ENCODE results near the gene WFDC11.
"Not testable (repeated sequence)": the region's sequence is repeated elsewhere in the genome, so short reads cannot be mapped to it uniquely, and the experiment has no call there.

WFDC11 gene

GRCh38 chr20:45670139-45670538 is at the start of gene WFDC11:
WFDC11 (minus strand) TSS chr20:45670239; CDS start chr20:45650600, 19,639 bp downstream.
- H3K36me3 ChIP-seq (ENCODE audit: insufficient read depth, low read length), result no peaks in the 10 kb centered on the region
- H3K9me3 ChIP-seq (ENCODE audit: low read length), result no peaks in the 10 kb centered on the region
- no peak within 1 kb of the TSS for H3K4me3 ChIP-seq (ENCODE audit: low read length)
- no peaks in the 10 kb centered on the region for H3K4me1 ChIP-seq (ENCODE audit: insufficient read depth, low read length)
- peaks cover 5% of the 10 kb centered on the region for H3K27me3 ChIP-seq (ENCODE audit: insufficient read depth, low read length)
- no peak within 1 kb of the TSS for H2AFZ ChIP-seq (ENCODE audit: low read depth, low read length)

GRCh38 chr20:45716141-45716688 is 46.2 kb upstream of the WFDC11 start:
- not testable (repeated sequence) for H3K9me3 ChIP-seq (ENCODE audit: low read length); H3K27me3 ChIP-seq (ENCODE audit: insufficient read depth, low read length); H3K36me3 ChIP-seq (ENCODE audit: insufficient read depth, low read length); H2AFZ ChIP-seq (ENCODE audit: low read depth, low read length); H3K4me3 ChIP-seq (ENCODE audit: low read length); H3K4me1 ChIP-seq (ENCODE audit: insufficient read depth, low read length)

GRCh38 chr20:45704969-45705637 is 35.1 kb upstream of the WFDC11 start, which contains the start of gene WFDC10B:
WFDC10B (minus strand) TSS chr20:45705019; CDS start chr20:45685992, 19,027 bp downstream.
- no peaks in the 10 kb centered on the region for H3K9me3 ChIP-seq (ENCODE audit: low read length)
- H3K36me3 ChIP-seq (ENCODE audit: insufficient read depth, low read length), result no peaks in the 10 kb centered on the region
- peaks cover 6% of the 10 kb centered on the region for H3K27me3 ChIP-seq (ENCODE audit: insufficient read depth, low read length)
- H2AFZ ChIP-seq (ENCODE audit: low read depth, low read length), result no peak within 1 kb of the TSS
- H3K4me3 ChIP-seq (ENCODE audit: low read length), result no peak within 1 kb of the TSS
- no peaks in the 10 kb centered on the region for H3K4me1 ChIP-seq (ENCODE audit: insufficient read depth, low read length)

- Histone ChIP-seq H3K27me3 (ENCODE audit: insufficient read depth, low read length) (peaks cover 6% of the 10 kb centered on the region), H2AFZ (ENCODE audit: low read depth, low read length) (no peak within 1 kb of the TSS), H3K4me1 (ENCODE audit: insufficient read depth, low read length) (no peaks in the 10 kb centered on the region), H3K4me3 (ENCODE audit: low read length) (no peak within 1 kb of the TSS), H3K9me3 (ENCODE audit: low read length) (no peaks in the 10 kb centered on the region), H3K36me3 (ENCODE audit: insufficient read depth, low read length) (no peaks in the 10 kb centered on the region)
Measured at GRCh38 chr20:45701873-45702272, 31.8 kb upstream of the WFDC11 start, which contains the start of gene WFDC13. WFDC13 (plus strand) TSS chr20:45702038; CDS start chr20:45702124, 86 bp downstream.

- no peaks in the 10 kb centered on the region for H3K36me3 ChIP-seq (ENCODE audit: insufficient read depth, low read length)
- peaks cover 6% of the 10 kb centered on the region for H3K27me3 ChIP-seq (ENCODE audit: insufficient read depth, low read length)
- H2AFZ ChIP-seq (ENCODE audit: low read depth, low read length), result no peak overlapping the region
- H3K4me1 ChIP-seq (ENCODE audit: insufficient read depth, low read length), result no peaks in the 10 kb centered on the region
- no peaks in the 10 kb centered on the region for H3K9me3 ChIP-seq (ENCODE audit: low read length)
- H3K4me3 ChIP-seq (ENCODE audit: low read length), result no peak overlapping the region
Measured at GRCh38 chr20:45701104-45701503, 31.1 kb upstream of the WFDC11 start.

- no peaks in the 10 kb centered on the region for H3K27me3 ChIP-seq (ENCODE audit: insufficient read depth, low read length)
- H2AFZ ChIP-seq (ENCODE audit: low read depth, low read length), result no peak overlapping the region
- no peak overlapping the region for H3K4me3 ChIP-seq (ENCODE audit: low read length)
- H3K4me1 ChIP-seq (ENCODE audit: insufficient read depth, low read length), result no peaks in the 10 kb centered on the region
- no peaks in the 10 kb centered on the region for H3K36me3 ChIP-seq (ENCODE audit: insufficient read depth, low read length)
- H3K9me3 ChIP-seq (ENCODE audit: low read length), result no peaks in the 10 kb centered on the region
Measured at GRCh38 chr20:45695496-45695895, 25.5 kb upstream of the WFDC11 start.

- H3K9me3 ChIP-seq (ENCODE audit: low read length); H3K4me3 ChIP-seq (ENCODE audit: low read length); H3K4me1 ChIP-seq (ENCODE audit: insufficient read depth, low read length); H2AFZ ChIP-seq (ENCODE audit: low read depth, low read length); H3K27me3 ChIP-seq (ENCODE audit: insufficient read depth, low read length); H3K36me3 ChIP-seq (ENCODE audit: insufficient read depth, low read length): not testable (repeated sequence)
Measured at GRCh38 chr20:45693346-45693745, 23.3 kb upstream of the WFDC11 start.

- Histone ChIP-seq H3K4me1 (ENCODE audit: insufficient read depth, low read length) (no peaks in the 10 kb centered on the region), H3K27me3 (ENCODE audit: insufficient read depth, low read length) (no peaks in the 10 kb centered on the region), H3K9me3 (ENCODE audit: low read length) (no peaks in the 10 kb centered on the region), H3K4me3 (ENCODE audit: low read length) (no peak overlapping the region), H2AFZ (ENCODE audit: low read depth, low read length) (no peak overlapping the region), H3K36me3 (ENCODE audit: insufficient read depth, low read length) (no peaks in the 10 kb centered on the region)
Measured at GRCh38 chr20:45685896-45686295, 15.9 kb upstream of the WFDC11 start.

- Histone ChIP-seq H3K36me3 (ENCODE audit: insufficient read depth, low read length) (no peaks in the 10 kb centered on the region), H3K4me1 (ENCODE audit: insufficient read depth, low read length) (no peaks in the 10 kb centered on the region), H3K4me3 (ENCODE audit: low read length) (no peak overlapping the region), H3K27me3 (ENCODE audit: insufficient read depth, low read length) (no peaks in the 10 kb centered on the region), H2AFZ (ENCODE audit: low read depth, low read length) (no peak overlapping the region), H3K9me3 (ENCODE audit: low read length) (no peaks in the 10 kb centered on the region)
Measured at GRCh38 chr20:45679650-45680049, 9.6 kb upstream of the WFDC11 start.

GRCh38 chr20:45672765-45673164 is 2.7 kb upstream of the WFDC11 start:
- Histone ChIP-seq H2AFZ (ENCODE audit: low read depth, low read length) (no peak overlapping the region), H3K27me3 (ENCODE audit: insufficient read depth, low read length) (peaks cover 5% of the 10 kb centered on the region), H3K4me3 (ENCODE audit: low read length) (no peak overlapping the region), H3K4me1 (ENCODE audit: insufficient read depth, low read length) (no peaks in the 10 kb centered on the region), H3K9me3 (ENCODE audit: low read length) (no peaks in the 10 kb centered on the region), H3K36me3 (ENCODE audit: insufficient read depth, low read length) (no peaks in the 10 kb centered on the region)

- not testable (repeated sequence) for H2AFZ ChIP-seq (ENCODE audit: low read depth, low read length); H3K4me3 ChIP-seq (ENCODE audit: low read length); H3K36me3 ChIP-seq (ENCODE audit: insufficient read depth, low read length); H3K9me3 ChIP-seq (ENCODE audit: low read length); H3K4me1 ChIP-seq (ENCODE audit: insufficient read depth, low read length); H3K27me3 ChIP-seq (ENCODE audit: insufficient read depth, low read length)
Measured at GRCh38 chr20:45657038-45657437, 13.0 kb downstream of the WFDC11 start.

- H3K4me1 ChIP-seq (ENCODE audit: insufficient read depth, low read length); H3K4me3 ChIP-seq (ENCODE audit: low read length); H3K36me3 ChIP-seq (ENCODE audit: insufficient read depth, low read length): not testable (repeated sequence)
Measured at GRCh38 chr20:45651726-45652125, 18.3 kb downstream of the WFDC11 start.

GRCh38 chr20:45649312-45649863 is 20.7 kb downstream of the WFDC11 start:
- Histone ChIP-seq H3K9me3 (ENCODE audit: low read length) (peaks cover 4% of the 10 kb centered on the region), H3K36me3 (ENCODE audit: insufficient read depth, low read length) (no peaks in the 10 kb centered on the region), H3K4me3 (ENCODE audit: low read length) (no peak overlapping the region), H2AFZ (ENCODE audit: low read depth, low read length) (no peak overlapping the region), H3K4me1 (ENCODE audit: insufficient read depth, low read length) (no peaks in the 10 kb centered on the region), H3K27me3 (ENCODE audit: insufficient read depth, low read length) (no peaks in the 10 kb centered on the region)

More at GRCh38 chr20:45651726-45652125, 18.3 kb downstream of the WFDC11 start:
- H3K27me3 ChIP-seq (ENCODE audit: insufficient read depth, low read length); H3K9me3 ChIP-seq (ENCODE audit: low read length); H2AFZ ChIP-seq (ENCODE audit: low read depth, low read length): not testable (repeated sequence)

Measured in neuron (in vitro differentiated cells).